ENCODE measurements around the gene CHST5. TPM values are rescaled to one million over a fixed set of nuclear protein-coding genes. Genes with fewer than 3 reads are reported as not detected.
"Not testable (repeated sequence)": the region's sequence is repeated elsewhere in the genome, so short reads cannot be mapped to it uniquely, and the experiment has no call there.

Gene CHST5
- total and polyA plus RNA-seq, 8 donors, result 0.09 to 1.6 (median 0.65) TPM

DNA sequence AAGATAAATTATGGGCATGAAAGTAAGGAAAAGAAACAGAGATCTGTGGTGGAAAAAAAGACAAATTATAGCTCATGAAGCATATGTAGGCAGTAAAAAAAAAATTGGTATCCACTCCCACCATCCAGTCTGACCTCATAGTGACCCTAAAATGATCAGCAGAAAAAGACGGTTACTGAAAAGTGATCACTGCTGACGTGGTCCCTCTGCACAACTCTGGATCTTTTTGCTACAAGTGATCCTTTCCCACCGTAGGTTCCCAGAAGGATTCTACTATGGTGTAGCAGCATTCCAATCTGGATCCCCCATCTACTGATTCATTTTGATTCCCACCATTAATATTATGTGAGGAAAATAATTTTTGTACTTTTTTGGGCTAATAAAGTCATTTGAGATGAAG lies 29.8 kb downstream of the CHST5 start:
- H3K27ac ChIP-seq, result peak overlapping the region in 1 of 2 donors; percentile 57
- no peaks in the 10 kb centered on the region for H3K27me3 ChIP-seq
- DNase-seq (no peak), ATAC-seq (no peak)
- TF ChIP-seq CTCF (IDR thresholded peaks at IDR 0.05), result no peak
- H3K9me3 ChIP-seq, result no peaks in the 10 kb centered on the region
- H3K36me3 ChIP-seq, result no peaks in the 10 kb centered on the region
- intact Hi-C loops (cut with DNase I), result no loop called here
- H3K4me3 ChIP-seq, result no peak overlapping the region
- peaks cover 0 to 14% of the 10 kb centered on the region in 2 donors for H3K4me1 ChIP-seq

DNA sequence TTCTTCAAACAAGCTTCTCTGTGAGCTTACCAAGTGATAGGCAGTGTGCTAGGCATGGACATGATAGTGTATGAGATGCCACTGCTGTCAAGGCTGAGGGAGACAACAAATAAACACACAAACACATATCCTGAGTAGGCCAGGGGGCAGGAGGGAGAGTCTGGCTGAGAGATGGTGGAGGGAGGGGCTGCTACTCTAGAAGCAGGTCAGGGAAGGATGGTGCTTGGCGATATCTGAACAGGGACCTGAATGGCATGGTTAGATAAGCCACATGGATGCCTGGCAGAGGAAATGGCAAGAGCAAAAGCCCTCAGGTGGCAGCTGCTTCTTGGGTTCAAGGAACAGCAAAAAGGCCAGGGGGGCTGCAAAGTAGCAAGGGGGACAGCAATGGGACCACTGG lies 32.1 kb downstream of the CHST5 start:
- TF ChIP-seq CTCF (IDR thresholded peaks at IDR 0.05), result no peak

GRCh38 chr16:75502916-75503605 lies 32.8 kb downstream of the CHST5 start:
- intact Hi-C loops (cut with DNase I), result no loop called here
- no peaks in the 10 kb centered on the region for H3K27me3 ChIP-seq
- no peaks in the 10 kb centered on the region for H3K9me3 ChIP-seq
- peak in 1 of 4 donors; percentile 0 for DNase-seq
- H3K4me1 ChIP-seq, result peaks cover 0 to 14% of the 10 kb centered on the region in 2 donors
- ATAC-seq, result no peak
- H3K27ac ChIP-seq, result no peak overlapping the region
- no peak for TF ChIP-seq CTCF (IDR thresholded peaks at IDR 0.05)
- H3K4me3 ChIP-seq, result no peak overlapping the region
- H3K36me3 ChIP-seq, result no peaks in the 10 kb centered on the region

More for the DNA sequence above, 32.1 kb downstream of the CHST5 start:
- H3K27me3 ChIP-seq, result no peaks in the 10 kb centered on the region
- H3K36me3 ChIP-seq, result no peaks in the 10 kb centered on the region
- intact Hi-C loops (cut with DNase I), result no loop called here
- no peak overlapping the region for H3K27ac ChIP-seq
- peaks cover 0 to 14% of the 10 kb centered on the region in 2 donors for H3K4me1 ChIP-seq
- no peak for DNase-seq
- H3K9me3 ChIP-seq, result no peaks in the 10 kb centered on the region
- ATAC-seq, result no peak
- no peak overlapping the region for H3K4me3 ChIP-seq

DNA sequence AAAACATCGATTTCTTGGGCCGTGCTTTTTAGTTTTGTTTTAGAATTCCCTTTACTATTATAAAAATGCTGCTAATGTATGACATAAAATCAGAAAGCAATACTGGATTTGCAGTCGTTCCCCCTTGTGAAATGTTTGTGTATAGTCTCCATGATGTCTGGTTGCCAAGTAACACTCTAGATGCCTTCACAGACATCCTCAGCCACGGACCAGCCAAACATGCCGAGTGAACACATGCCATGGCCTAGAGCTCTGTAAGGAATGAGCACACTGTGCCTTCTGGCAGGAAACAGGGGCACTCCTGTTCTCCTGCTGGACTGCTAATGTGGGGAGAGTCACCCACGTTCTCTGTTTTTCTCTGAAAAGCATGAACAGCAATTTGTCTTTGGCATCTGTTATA lies 34.1 kb downstream of the CHST5 start:
- DNase-seq, result peak in 2 of 4 donors; percentile 8 to 77
- H3K4me3 ChIP-seq; H3K27me3 ChIP-seq; H3K27ac ChIP-seq; ATAC-seq; intact Hi-C loops (cut with DNase I); H3K36me3 ChIP-seq; H3K9me3 ChIP-seq: not testable (repeated sequence)
- peaks cover 0 to 10% of the 10 kb centered on the region in 2 donors for H3K4me1 ChIP-seq

GRCh38 chr16:75501359-75501758 lies 34.5 kb downstream of the CHST5 start:
- H3K4me3 ChIP-seq, result no peak overlapping the region
- H3K9me3 ChIP-seq, result no peaks in the 10 kb centered on the region
- TF ChIP-seq CTCF (IDR thresholded peaks at IDR 0.05), result no peak
- ATAC-seq (no peak), DNase-seq (peak in 1 of 4 donors; percentile 6)
- no peak overlapping the region for H3K27ac ChIP-seq
- H3K27me3 ChIP-seq, result no peaks in the 10 kb centered on the region
- no peaks in the 10 kb centered on the region for H3K36me3 ChIP-seq
- H3K4me1 ChIP-seq, result peaks cover 0 to 6% of the 10 kb centered on the region in 2 donors
- intact Hi-C loops (cut with DNase I), result no loop called here

DNA sequence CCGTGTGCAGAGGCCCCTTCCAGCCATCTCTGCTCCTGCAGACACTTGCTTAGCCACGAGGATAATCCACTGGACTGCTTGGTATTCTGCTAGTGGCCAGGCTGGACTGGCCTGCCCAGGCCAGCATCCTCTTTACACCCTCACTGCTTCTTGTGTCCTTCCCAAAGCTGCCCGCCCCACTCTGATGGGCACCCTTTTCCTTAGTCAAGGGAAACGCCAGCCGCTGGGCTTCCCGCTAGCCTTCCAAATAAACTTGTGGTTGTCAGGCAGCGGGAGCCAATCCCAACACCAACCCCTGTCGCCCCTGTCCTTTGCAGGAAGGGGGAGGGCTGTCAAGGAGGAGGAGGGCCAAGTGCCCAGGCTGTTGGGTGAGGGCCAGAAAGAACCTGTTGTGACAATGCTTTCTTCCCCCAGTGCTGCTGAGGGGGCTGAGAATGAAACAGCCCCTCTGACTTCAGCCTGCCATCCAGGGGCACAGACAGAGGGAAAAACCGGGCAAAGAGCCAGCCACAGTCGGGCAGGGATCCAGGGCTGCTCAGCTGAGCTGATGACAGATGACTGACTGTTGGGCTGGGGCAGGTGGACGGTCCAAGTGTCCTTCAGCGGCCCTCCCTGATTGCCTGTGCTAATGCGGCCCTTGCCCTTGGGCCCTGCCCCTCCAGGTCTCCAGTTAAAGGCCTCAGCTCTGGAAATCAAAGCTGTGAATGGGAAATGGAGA lies 37.1 kb downstream of the CHST5 start:
- ATAC-seq, result peak; percentile 64

More for the DNA sequence above, 37.1 kb downstream of the CHST5 start:
- Histone ChIP-seq H3K27me3 (peaks cover 0 to 25% of the 10 kb centered on the region in 2 donors), H3K4me1 (peaks cover 2 to 11% of the 10 kb centered on the region in 2 donors)
- H3K4me3 ChIP-seq; H3K27ac ChIP-seq; intact Hi-C loops (cut with DNase I); H3K9me3 ChIP-seq; H3K36me3 ChIP-seq: not testable (repeated sequence)
- DNase-seq, result peak in 1 of 4 donors; percentile 39

Measured in left lung (tissue), 10 donors.